Activated CD4-positive, alpha-beta T cell treated with anti-CD3 and anti-CD28 coated beads, Interleukin-2, amount 10 ng/mL, durations not matched to agents 24 days and 14 days (primary cell): Measurements from ENCODE around the gene COL25A1. TPM values are rescaled to one million over a fixed set of nuclear protein-coding genes. Genes with fewer than 3 reads are reported as not detected.

Source experiments
- DNase-seq: peaks from one replicate; pipeline ENCODE4 v3.0.0; 2022
- H3K27ac Mint-ChIP-seq: one replicate; pipeline ENCODE4 v1.8.0; 2022; ENCODE audit warnings: mild to moderate bottlenecking, mixed read lengths
- H3K27me3 Mint-ChIP-seq: one replicate; pipeline ENCODE4 v1.8.0; 2022; ENCODE audit warnings: mixed read lengths
- H3K36me3 Mint-ChIP-seq: one replicate; pipeline ENCODE4 v1.8.0; 2022; ENCODE audit warnings: low read depth, mild to moderate bottlenecking, mixed read lengths
- H3K4me1 Mint-ChIP-seq: one replicate; pipeline ENCODE4 v1.8.0; 2021; ENCODE audit warnings: mixed read lengths
- H3K4me3 Mint-ChIP-seq: one replicate; pipeline ENCODE4 v1.8.0; 2022; ENCODE audit warnings: mild to moderate bottlenecking, moderate library complexity, mixed read lengths
- H3K9me3 Mint-ChIP-seq: one replicate; pipeline ENCODE4 v1.8.0; 2021; ENCODE audit warnings: mixed read lengths
- intact Hi-C: fragments of 100-400 bp; cut with micrococcal nuclease; formaldehyde crosslinking; loops from one replicate; pipeline ENCODE4 v1.15.1; 2023
- total RNA-seq: library from RNA; stranded (reverse); gene quantifications from 2 replicates; pipeline ENCODE4 v1.2.3, GENCODE V29; 2022

The COL25A1 gene
- total RNA-seq, 1 donor from 2014 or later = not detected

GRCh38 chr4:109216085-109216696 lies 86.3 kb downstream of the COL25A1 start:
- intact Hi-C loops = no loop called here
- Mint-ChIP-seq H3K9me3 (no peaks in the 10 kb centered on the region), H3K27me3 (peaks cover 14% of the 10 kb centered on the region), H3K36me3 (no peaks in the 10 kb centered on the region), H3K4me3 (no peak overlapping the region), H3K4me1 (no peaks in the 10 kb centered on the region), H3K27ac (no peak overlapping the region)
- DNase-seq = no peak

DNA sequence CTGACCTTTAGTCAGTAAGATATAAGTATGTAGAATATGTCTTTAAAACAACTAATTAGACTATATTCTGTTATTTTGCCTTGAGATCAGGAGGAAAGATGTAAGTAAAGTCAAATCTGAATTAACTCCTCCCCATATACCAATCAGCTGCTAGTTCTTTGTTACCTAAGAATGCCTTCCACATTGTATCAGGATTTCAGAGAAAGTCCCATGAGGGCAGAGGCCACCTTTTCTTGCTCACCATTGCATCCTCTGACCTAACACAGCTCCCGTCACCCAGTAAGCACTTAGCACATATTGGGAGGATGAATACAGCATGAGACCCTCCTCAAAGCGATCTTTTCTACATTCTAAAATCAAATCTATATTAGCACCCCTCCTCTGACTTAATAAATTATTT lies 87.0 kb downstream of the COL25A1 start:
- intact Hi-C loops = no loop called here
- no peak overlapping the region for H3K4me3 Mint-ChIP-seq
- no peaks in the 10 kb centered on the region for H3K4me1 Mint-ChIP-seq
- no peak overlapping the region for H3K27ac Mint-ChIP-seq
- H3K9me3 Mint-ChIP-seq = no peaks in the 10 kb centered on the region
- no peaks in the 10 kb centered on the region for H3K36me3 Mint-ChIP-seq
- H3K27me3 Mint-ChIP-seq = peaks cover 14% of the 10 kb centered on the region
- no peak for DNase-seq

GRCh38 chr4:109214622-109215301 lies 87.7 kb downstream of the COL25A1 start:
- H3K9me3 Mint-ChIP-seq = no peaks in the 10 kb centered on the region
- H3K36me3 Mint-ChIP-seq = no peaks in the 10 kb centered on the region
- no peaks in the 10 kb centered on the region for H3K4me1 Mint-ChIP-seq
- no peak for DNase-seq
- peaks cover 12% of the 10 kb centered on the region for H3K27me3 Mint-ChIP-seq
- H3K4me3 Mint-ChIP-seq = no peak overlapping the region
- no peak overlapping the region for H3K27ac Mint-ChIP-seq
- intact Hi-C loops = no loop called here

- Mint-ChIP-seq H3K27me3 (peaks cover 9% of the 10 kb centered on the region), H3K27ac (no peak overlapping the region)
These were observed 89.4 kb downstream of the COL25A1 start for GRCh38 chr4:109213056-109213455.

DNA sequence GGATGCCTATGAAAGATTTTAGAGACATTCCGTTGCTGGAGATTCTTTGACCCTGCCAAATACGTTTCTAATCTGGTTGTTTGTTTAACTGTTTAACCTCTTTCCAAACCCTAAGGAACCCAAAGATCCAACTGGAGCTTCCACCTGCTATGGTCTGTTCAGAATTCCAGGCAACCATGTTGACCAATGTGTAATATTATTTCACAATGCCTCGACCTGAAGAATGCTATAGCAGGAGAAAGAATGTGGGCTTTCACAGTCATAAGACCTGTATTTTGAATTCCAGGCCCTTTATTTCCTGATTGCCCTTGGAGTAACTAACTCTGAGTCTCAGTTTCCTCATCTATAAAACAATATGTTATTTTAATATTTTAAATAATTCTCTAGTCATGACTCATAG lies 90.8 kb downstream of the COL25A1 start:
- H3K9me3 Mint-ChIP-seq = no peaks in the 10 kb centered on the region
- H3K27me3 Mint-ChIP-seq = peaks cover 12% of the 10 kb centered on the region
- H3K4me1 Mint-ChIP-seq = no peaks in the 10 kb centered on the region
- H3K27ac Mint-ChIP-seq = no peak overlapping the region
- no peaks in the 10 kb centered on the region for H3K36me3 Mint-ChIP-seq
- no peak overlapping the region for H3K4me3 Mint-ChIP-seq
- no peak for DNase-seq
- intact Hi-C loops = no loop called here

More at GRCh38 chr4:109213056-109213455, 89.4 kb downstream of the COL25A1 start:
- H3K36me3 Mint-ChIP-seq = no peaks in the 10 kb centered on the region
- no peak for DNase-seq
- H3K4me3 Mint-ChIP-seq = no peak overlapping the region
- no peaks in the 10 kb centered on the region for H3K4me1 Mint-ChIP-seq
- no peaks in the 10 kb centered on the region for H3K9me3 Mint-ChIP-seq
- intact Hi-C loops = no loop called here

DNA sequence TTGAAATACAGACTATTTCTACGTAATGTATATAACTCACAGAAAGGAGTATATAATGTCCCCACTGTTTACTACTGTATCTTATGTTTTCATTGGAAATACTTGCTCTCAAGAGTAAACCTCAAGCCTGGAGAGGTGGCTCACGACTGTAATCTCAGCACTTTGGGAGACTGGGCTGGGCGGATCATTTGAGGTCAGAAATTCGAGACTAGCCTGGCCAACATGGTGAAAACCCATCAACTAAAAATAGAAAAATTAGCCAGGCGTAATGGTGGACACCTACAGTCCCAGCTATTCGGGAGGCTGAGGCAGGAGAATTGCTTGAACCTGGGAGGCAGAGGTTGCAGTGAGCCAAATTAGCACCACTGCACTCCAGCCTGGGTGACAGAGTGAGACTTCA lies 92.8 kb downstream of the COL25A1 start:
- Mint-ChIP-seq H3K4me3 (no peak overlapping the region), H3K27me3 (peaks cover 11% of the 10 kb centered on the region), H3K9me3 (no peaks in the 10 kb centered on the region), H3K36me3 (no peaks in the 10 kb centered on the region), H3K4me1 (no peaks in the 10 kb centered on the region), H3K27ac (no peak overlapping the region)
- intact Hi-C loops = no loop called here
- no peak for DNase-seq

- intact Hi-C loops = no loop called here
- no peaks in the 10 kb centered on the region for H3K4me1 Mint-ChIP-seq
These were observed 94.6 kb downstream of the COL25A1 start for GRCh38 chr4:109207898-109208297.

GRCh38 chr4:109207061-109207460 lies 95.4 kb downstream of the COL25A1 start:
- Mint-ChIP-seq H3K27me3 (peaks cover 18% of the 10 kb centered on the region), H3K4me3 (no peak overlapping the region), H3K36me3 (no peaks in the 10 kb centered on the region), H3K4me1 (no peaks in the 10 kb centered on the region), H3K9me3 (no peaks in the 10 kb centered on the region), H3K27ac (no peak overlapping the region)
- intact Hi-C loops = no loop called here
- no peak for DNase-seq

More at GRCh38 chr4:109207898-109208297, 94.6 kb downstream of the COL25A1 start:
- no peak overlapping the region for H3K27ac Mint-ChIP-seq
- no peak for DNase-seq
- H3K9me3 Mint-ChIP-seq = no peaks in the 10 kb centered on the region
- no peak overlapping the region for H3K4me3 Mint-ChIP-seq
- H3K27me3 Mint-ChIP-seq = peaks cover 14% of the 10 kb centered on the region
- no peaks in the 10 kb centered on the region for H3K36me3 Mint-ChIP-seq

DNA sequence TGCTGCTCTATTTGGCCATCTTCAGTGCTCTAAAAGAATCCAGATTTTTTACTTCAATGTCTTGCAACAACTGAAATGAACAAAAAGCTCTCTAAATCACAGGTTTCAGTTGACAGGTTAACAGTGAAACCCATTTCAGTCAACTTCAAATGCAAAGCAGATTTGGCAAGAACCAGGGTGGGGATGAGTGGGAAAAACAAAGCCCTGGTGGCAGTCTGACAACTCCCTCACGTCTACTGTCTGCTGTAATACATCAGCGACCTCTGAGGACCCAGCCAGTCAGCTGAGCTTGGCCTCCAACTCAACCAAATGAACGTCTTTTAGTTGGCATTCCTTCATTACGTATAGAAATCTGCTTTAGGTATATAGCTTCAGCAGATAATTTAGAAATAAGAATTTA lies 95.8 kb downstream of the COL25A1 start:
- Mint-ChIP-seq H3K9me3 (no peaks in the 10 kb centered on the region), H3K27ac (no peak overlapping the region), H3K27me3 (peaks cover 20% of the 10 kb centered on the region), H3K4me3 (no peak overlapping the region), H3K36me3 (no peaks in the 10 kb centered on the region), H3K4me1 (no peaks in the 10 kb centered on the region)
- no peak for DNase-seq
- intact Hi-C loops = no loop called here

DNA sequence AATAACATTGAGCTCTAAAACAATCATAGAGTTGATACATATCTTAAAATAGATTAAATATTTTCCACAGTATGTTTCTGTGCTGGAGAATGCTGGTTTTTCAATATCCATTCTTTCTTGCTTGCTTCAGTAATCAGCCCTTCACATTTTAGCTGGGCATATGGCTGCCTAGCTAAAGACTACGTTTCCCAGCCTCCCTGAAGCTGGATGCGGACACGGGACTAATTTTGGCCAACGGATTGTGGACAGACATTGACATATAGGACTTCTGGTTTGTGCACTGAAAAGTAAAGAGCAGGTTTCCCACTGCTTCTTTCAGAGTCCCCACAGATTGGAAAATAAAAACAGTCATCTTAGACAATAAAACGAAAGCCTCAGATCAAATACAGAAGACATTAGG lies 97.3 kb downstream of the COL25A1 start:
- Mint-ChIP-seq H3K4me1 (no peaks in the 10 kb centered on the region), H3K4me3 (no peak overlapping the region), H3K27me3 (peaks cover 26% of the 10 kb centered on the region), H3K36me3 (no peaks in the 10 kb centered on the region), H3K9me3 (no peaks in the 10 kb centered on the region), H3K27ac (no peak overlapping the region)
- no peak for DNase-seq
- intact Hi-C loops = no loop called here

DNA sequence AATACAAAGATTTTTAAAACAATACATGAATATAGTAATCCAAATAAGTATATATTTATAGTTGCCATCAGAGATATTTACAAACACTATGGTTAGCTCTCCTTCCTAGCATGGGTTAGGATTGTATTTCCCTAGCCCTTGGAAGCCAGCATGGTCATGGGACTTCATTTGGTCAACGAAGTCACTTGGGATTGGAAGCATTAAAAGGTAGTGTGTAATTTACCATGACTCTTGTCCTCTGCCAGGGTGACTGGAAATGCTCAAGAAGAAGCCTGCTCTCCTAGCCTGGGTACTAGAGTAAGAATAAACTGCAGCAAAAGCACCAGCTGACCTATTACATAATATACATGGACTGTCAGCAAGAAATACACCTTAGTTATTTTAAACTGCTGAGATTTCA lies 102.9 kb downstream of the COL25A1 start:
- Mint-ChIP-seq H3K36me3 (no peaks in the 10 kb centered on the region), H3K27ac (no peak overlapping the region), H3K4me1 (no peaks in the 10 kb centered on the region), H3K4me3 (no peak overlapping the region), H3K9me3 (no peaks in the 10 kb centered on the region), H3K27me3 (peaks cover 29% of the 10 kb centered on the region)
- intact Hi-C loops = no loop called here
- no peak for DNase-seq

GRCh38 chr4:109195646-109196045 lies 106.8 kb downstream of the COL25A1 start:
- Mint-ChIP-seq H3K27me3 (peaks cover 12% of the 10 kb centered on the region), H3K4me3 (no peak overlapping the region), H3K27ac (no peak overlapping the region), H3K9me3 (no peaks in the 10 kb centered on the region), H3K4me1 (no peaks in the 10 kb centered on the region), H3K36me3 (no peaks in the 10 kb centered on the region)
- no peak for DNase-seq
- intact Hi-C loops = no loop called here

GRCh38 chr4:109191216-109191615 lies 111.2 kb downstream of the COL25A1 start:
- intact Hi-C loops = no loop called here
- peaks cover 11% of the 10 kb centered on the region for H3K27me3 Mint-ChIP-seq
- no peaks in the 10 kb centered on the region for H3K4me1 Mint-ChIP-seq

GRCh38 chr4:109186458-109186945 lies 116.0 kb downstream of the COL25A1 start:
- H3K27ac Mint-ChIP-seq = no peak overlapping the region

More at GRCh38 chr4:109191216-109191615, 111.2 kb downstream of the COL25A1 start:
- Mint-ChIP-seq H3K4me3 (no peak overlapping the region), H3K9me3 (no peaks in the 10 kb centered on the region), H3K36me3 (no peaks in the 10 kb centered on the region), H3K27ac (no peak overlapping the region)
- no peak for DNase-seq

More at GRCh38 chr4:109186458-109186945, 116.0 kb downstream of the COL25A1 start:
- intact Hi-C loops = no loop called here
- no peaks in the 10 kb centered on the region for H3K36me3 Mint-ChIP-seq
- H3K4me3 Mint-ChIP-seq = no peak overlapping the region
- H3K4me1 Mint-ChIP-seq = no peaks in the 10 kb centered on the region
- peaks cover 21% of the 10 kb centered on the region for H3K27me3 Mint-ChIP-seq
- H3K9me3 Mint-ChIP-seq = no peaks in the 10 kb centered on the region
- no peak for DNase-seq
